Dedifferentiated amniotic fluid mesenchymal stem cell (primary cell): ENCODE data around the gene SSH3.

Source experiments
- DNase-seq: peaks from one replicate; pipeline ENCODE4 v3.0.0-alpha.2; 2016; ENCODE audit errors: extremely low spot score

The SSH3 gene

DNA sequence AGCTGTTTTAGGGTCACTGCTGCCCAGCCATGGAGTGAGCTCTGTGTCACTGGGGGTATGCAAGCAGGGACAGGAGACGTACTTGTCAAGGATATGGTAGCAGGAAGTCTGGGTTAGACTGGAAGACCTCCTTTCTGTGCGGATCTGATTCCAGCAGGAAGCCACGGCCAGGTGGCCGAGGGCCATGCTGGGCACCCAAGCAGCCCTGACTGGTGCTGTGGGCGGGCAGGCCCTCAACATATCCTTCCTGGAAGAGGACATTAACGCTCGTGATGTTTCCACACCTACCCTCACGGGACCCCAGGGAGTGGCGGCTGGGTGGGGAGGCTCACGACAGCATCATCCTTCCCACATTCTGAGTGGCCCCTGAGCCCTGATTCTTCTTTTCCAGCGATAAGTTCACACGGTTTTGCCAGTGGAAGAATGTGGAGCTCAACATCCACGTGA lies 23.0 kb upstream of the SSH3 start:
- no peak for DNase-seq

DNA sequence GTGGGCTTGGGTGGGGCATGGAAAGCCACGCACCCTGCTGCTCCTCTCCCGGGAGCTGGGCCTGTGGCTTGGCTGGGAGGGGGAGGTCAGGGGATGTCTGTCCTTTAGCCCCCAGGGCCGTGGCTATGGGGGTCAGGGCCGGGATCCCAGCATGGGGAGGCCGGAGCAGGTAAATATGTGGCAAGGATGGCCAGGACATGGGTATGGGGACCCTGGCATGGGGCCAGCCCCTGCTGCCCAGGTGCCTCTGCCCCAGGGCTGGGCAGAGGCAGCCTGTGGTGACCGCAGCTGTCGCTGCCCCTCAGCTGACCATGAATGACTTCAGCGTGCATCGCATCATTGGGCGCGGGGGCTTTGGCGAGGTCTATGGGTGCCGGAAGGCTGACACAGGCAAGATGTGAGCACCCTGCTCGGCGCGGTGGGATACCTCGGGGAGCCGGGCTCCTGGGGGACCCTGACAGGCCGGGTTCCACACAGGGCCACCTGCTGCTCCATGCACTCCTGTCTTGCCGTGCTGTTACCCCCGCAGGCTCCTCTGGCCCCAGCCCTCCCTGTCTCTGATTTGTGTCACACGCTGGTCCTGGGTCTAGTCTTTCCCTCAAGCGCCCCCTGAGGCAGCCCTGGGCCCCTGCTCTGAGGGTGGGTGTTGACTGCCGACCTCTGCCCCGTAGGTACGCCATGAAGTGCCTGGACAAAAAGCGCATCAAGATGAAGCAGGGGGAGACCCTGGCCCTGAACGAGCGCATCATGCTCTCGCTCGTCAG lies 22.4 kb upstream of the SSH3 start:
- no peak for DNase-seq

DNA sequence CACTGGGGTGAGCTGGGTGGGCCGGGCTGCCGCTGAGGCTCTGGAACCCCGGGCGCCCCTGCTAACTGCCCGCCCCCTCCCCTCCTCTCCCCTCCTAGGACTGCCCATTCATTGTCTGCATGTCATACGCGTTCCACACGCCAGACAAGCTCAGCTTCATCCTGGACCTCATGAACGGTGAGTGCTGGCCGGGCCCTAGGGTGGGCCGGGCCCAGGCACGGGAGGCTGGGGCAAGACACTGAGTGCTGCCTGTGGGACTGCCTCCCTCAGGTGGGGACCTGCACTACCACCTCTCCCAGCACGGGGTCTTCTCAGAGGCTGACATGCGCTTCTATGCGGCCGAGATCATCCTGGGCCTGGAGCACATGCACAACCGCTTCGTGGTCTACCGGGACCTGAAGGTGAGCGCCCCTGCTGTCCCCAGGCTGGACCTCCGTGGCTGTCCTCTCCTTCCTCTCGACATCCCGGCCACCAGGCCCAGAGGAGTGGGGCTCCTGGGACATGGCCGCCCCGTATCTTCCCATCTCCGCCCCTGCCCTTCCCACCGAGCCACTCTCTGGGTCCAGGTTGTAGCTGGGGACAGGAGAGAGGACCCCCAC lies 21.7 kb upstream of the SSH3 start:
- DNase-seq, result no peak

DNA sequence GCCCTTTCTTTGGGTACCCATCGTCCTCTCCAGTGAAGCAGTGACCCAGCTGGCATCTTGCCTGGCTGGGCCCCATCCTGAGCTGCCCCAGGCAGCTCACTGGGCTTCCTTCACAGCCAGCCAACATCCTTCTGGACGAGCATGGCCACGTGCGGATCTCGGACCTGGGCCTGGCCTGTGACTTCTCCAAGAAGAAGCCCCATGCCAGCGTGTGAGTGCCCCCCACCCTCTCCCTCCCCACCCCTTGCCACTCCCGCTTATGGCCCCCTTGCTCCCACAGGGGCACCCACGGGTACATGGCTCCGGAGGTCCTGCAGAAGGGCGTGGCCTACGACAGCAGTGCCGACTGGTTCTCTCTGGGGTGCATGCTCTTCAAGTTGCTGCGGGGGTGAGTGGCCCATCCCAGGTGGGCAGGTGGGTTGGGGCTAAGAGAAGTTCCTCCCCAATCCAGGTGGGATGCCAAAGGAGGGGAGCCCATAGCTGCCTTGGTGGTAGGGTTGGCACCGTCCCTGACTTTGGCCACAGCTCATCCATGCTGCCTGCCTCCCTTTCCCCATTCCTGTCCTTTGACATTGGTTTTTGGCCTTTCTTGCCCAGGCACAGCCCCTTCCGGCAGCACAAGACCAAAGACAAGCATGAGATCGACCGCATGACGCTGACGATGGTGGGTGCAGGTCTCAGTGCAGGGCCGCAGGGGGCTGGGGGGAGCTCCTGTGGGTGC lies 21.0 kb upstream of the SSH3 start:
- DNase-seq, result no peak

DNA sequence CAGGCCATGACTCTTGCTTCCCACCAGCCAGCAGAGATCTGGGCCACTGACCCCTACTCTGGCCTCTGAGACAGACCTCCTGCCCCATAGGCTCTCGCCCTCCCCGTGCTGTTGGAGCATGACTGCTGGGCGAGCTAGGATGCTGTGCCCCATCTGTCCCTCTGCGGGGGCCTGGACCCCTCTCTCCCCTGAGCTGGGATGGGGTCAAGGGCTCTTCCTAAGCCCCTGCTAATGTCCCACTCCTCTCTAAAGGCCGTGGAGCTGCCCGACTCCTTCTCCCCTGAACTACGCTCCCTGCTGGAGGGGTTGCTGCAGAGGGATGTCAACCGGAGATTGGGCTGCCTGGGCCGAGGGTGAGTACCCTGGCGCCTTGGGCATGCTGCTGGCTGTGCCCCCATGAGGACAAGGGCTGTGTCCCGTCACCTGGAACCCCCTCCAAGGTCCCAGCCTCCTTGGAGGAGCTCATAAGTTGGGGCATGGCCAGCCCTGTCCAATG lies 20.4 kb upstream of the SSH3 start:
- DNase-seq, result no peak

DNA sequence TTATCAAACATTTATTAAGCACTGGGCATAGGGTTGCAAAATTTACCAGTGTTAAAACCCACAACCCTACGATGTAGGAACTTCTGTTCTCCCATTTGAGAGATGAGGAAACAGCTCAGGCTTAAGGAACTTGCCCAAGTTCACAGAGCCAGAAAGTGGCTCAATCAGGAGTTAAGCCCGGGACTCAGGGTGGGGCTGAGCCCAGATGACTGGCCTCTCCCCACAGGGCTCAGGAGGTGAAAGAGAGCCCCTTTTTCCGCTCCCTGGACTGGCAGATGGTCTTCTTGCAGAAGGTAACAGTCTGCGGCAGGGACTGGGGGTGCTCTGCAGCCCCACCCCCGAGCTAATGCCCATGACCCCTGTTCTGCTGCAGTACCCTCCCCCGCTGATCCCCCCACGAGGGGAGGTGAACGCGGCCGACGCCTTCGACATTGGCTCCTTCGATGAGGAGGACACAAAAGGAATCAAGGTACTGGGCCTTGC lies 19.8 kb upstream of the SSH3 start:
- DNase-seq, result no peak

DNA sequence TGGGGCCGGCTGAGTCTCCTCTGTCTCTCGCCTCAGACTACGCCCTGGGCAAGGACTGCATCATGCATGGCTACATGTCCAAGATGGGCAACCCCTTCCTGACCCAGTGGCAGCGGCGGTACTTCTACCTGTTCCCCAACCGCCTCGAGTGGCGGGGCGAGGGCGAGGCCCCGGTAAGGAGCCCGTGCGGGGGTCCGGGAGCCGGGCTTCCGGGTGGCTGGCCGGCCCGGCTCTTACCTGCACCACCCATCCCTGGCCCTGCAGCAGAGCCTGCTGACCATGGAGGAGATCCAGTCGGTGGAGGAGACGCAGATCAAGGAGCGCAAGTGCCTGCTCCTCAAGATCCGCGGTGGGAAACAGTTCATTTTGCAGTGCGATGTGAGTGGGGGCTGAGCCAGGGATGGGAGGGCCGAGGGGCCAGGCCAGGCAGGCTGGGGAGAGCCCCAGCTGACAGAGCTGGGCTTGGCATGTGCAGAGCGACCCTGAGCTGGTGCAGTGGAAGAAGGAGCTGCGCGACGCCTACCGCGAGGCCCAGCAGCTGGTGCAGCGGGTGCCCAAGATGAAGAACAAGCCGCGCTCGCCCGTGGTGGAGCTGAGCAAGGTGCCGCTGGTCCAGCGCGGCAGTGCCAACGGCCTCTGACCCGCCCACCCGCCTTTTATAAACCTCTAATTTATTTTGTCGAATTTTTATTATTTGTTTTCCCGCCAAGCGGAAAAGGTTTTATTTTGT lies 18.4 kb upstream of the SSH3 start:
- no peak for DNase-seq

DNA sequence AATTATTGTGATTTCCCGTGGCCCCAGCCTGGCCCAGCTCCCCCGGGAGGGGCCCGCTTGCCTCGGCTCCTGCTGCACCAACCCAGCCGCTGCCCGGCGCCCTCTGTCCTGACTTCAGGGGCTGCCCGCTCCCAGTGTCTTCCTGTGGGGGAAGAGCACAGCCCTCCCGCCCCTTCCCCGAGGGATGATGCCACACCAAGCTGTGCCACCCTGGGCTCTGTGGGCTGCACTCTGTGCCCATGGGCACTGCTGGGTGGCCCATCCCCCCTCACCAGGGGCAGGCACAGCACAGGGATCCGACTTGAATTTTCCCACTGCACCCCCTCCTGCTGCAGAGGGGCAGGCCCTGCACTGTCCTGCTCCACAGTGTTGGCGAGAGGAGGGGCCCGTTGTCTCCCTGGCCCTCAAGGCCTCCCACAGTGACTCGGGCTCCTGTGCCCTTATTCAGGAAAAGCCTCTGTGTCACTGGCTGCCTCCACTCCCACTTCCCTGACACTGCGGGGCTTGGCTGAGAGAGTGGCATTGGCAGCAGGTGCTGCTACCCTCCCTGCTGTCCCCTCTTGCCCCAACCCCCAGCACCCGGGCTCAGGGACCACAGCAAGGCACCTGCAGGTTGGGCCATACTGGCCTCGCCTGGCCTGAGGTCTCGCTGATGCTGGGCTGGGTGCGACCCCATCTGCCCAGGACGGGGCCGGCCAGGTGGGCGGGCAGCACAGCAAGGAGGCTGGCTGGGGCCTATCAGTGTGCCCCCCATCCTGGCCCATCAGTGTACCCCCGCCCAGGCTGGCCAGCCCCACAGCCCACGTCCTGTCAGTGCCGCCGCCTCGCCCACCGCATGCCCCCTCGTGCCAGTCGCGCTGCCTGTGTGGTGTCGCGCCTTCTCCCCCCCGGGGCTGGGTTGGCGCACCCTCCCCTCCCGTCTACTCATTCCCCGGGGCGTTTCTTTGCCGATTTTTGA lies 17.5 kb upstream of the SSH3 start:
- no peak for DNase-seq

DNA sequence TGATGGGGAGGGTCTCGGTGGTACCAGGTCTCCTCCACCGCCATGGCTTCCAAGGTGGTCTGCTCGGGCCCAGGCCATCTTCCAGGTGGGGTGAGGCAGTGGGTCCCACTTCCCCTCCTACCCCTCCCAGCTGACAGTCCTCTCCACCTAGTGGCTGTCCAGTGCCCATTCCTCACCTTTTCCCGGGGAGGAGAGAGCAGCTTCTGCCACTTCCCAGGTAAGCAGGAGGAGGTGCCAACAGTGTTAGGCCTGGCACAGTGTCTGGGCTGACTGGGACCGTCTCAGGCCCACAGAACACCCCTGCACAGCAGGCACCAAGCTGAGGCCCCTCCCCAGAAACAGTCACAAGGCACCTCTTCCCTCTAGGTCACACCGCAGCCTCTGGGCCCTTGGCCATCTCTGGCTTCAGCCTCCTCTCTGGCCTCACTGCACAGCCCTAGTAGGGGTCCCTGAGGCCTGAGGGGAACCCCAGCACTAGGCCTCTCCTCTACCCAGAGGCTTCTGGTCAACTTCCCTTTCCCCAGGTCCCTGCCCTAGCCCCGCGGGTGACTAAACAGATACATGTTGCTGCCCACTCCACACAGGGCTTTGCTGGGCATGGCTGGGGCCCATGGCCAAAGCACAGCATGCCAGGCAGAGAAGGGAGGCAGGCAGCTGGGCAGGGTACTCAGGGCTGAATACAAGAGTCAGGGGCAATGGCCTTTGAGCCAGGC lies 16.6 kb upstream of the SSH3 start:
- DNase-seq, result no peak

DNA sequence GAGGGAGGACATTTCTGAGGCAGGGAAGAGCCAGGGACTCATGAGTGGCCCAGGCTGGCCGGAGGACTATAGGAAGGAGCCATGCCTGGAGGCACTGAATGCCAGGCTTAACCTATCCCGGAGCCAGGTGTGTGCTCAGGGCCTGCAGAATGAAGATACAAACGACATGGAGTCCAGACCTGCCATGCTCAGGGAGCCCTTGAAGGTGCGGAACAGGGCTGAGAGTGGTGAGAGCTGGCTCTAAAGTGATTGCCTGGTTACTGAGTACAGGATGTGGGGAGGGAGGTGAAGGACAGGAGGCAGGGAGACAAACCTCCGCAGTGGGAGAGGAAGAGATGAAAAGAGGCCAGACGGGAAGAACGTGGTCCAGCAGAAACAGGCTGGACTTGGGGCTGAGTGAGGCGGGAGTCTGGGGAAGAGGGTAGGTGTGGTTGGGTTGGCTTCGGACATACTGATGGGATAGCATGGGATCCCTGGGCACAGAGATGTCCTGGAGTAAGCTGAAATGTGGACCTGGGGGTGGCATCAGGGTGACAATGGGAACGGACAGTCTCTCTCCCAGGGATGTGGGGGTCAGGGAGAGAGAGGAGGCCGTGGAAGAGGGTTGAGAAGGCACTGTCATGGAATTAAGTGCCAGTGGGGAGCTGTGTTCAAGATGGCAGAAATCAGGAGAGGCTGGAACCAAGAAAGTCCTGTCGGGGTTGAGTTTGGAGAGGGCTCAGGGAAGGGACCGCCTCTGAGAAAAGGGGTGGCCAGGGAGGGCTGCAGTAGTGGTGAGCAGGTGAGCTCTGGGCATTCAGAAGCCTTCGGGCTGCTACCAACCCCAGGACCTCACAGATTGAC lies 15.8 kb upstream of the SSH3 start:
- DNase-seq, result no peak

DNA sequence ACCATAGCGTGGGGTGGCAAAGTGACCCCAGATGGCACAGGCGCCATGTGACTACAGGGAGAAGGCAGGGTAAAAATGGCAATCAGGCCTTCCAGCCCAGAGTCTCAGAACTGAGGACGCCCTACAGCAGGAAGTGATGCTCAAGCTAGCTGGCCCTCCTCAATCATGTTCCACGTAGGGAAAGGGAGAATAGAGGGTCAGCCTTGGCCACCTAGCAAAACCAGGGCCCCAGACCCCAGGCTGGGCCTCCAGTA lies 15.2 kb upstream of the SSH3 start:
- DNase-seq, result no peak

DNA sequence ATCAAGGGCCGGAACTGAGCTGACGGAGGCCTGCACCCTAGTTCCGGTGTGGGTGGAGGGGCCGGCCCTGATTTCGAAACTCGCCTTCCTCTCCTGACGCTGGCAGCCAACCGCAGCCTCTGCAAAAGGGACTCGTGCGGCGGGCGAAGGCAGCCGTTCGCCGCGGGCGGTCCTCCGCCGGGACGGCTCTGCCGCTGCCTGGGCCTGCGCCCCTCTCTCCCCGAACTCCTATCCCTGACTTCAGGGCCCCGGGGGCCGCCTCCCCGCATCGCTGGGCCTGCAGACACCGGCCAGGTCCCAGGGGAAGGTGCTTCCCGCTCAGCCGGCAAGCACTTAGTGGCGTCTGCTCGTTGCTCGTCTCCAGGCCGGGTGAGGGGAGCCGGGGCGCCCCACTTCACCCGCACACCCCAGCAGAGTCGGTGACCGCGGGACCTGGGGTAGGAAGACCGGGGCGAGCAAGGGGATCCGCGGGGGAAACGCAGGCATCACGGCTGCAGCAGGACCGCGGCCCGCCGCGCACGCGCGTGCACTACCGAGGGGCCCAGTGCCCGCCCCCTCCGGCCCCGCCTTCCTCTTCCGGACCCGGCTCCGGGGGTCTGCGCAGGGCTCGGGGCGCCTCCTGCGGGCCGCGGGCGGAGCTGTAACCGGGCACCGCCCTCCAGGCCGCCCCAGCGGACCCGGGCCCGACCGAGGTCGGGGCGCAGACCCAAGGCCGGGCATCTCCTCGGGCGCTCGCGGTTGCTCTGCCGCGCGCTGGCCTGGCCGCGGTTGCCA lies 14.7 kb upstream of the SSH3 start:
- DNase-seq, result peak; percentile 81

DNA sequence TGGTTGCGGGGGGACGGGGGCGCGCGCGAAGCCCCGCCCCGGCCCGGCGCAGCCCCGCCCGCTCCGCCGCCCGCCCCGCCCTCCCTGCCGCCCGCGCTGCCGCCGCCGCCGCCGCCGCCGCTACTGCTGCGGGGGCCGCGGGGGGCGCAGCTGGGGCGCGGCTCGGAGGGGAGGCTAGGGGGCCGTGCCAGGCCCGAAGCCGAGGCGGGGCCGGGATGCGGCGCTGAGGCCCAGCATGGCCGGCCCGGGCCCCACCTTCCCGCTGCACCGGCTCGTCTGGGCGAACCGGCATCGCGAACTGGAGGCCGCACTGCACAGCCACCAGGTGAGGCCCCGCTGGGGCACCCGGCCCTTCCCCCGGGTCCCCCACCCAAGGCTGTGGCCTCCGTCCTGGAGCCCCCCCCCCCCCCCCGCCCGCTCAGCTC lies 14.1 kb upstream of the SSH3 start, which contains the start of gene ANKRD13D:
ANKRD13D (plus strand) TSS at position 78 of the 425 bp plus-strand sequence; CDS start at position 236, 158 bp downstream.
- DNase-seq, result no peak

DNA sequence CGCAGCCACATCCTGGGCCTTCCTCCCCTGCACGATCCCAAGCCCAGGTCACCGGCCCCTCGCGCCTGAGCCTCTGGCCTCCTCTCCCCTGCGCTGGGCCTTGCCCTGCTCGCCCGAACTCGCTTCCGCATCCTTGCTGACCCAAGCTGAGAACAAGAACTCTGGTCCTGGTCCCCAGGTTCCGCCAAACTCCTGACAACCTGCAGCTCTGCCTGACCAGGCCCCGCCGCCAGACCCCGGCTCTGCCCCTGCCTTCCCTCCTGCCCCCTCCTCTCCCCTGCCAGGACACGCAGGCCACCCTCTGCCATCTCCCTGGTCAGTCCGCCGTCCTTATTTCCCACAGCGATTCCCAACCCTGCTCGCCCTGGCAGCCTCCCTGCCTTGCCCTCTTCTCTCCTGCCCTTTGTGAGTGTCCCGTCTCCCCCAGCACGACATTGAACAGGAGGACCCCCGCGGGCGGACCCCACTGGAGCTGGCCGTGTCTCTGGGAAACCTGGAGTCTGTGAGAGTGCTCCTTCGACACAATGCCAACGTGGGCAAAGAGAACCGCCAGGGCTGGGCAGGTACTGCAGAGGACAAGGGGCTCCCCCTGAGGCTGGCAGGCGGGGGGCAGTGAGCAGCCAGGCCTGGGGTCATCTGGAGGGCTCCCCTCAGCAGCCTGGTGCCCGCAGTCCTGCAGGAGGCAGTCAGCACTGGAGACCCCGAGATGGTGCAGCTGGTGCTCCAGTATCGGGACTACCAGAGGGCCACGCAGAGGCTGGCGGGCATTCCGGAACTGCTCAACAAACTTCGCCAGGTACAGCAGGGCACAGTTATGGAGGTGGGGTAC lies 13.5 kb upstream of the SSH3 start:
- DNase-seq, result no peak

DNA sequence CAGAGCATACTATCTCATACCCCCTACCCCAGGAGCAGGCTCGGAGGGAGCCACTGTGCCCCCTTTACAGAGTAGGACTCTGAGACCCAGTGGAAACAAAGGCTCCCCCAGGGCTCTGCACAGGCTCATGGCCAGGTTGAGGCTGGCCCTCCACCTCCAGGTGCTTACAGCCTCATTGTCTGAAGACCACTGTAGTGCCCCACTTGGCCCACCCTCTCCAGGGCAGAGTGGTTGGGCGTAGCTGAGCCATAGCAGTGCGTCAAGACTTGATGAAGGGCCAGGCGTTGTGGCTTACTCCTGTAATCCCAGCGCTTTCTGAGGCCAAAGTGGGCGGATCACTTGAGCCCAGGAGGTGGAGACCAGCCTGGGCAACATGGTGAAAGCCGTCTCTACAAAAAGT lies 12.5 kb upstream of the SSH3 start:
- DNase-seq, result no peak

DNA sequence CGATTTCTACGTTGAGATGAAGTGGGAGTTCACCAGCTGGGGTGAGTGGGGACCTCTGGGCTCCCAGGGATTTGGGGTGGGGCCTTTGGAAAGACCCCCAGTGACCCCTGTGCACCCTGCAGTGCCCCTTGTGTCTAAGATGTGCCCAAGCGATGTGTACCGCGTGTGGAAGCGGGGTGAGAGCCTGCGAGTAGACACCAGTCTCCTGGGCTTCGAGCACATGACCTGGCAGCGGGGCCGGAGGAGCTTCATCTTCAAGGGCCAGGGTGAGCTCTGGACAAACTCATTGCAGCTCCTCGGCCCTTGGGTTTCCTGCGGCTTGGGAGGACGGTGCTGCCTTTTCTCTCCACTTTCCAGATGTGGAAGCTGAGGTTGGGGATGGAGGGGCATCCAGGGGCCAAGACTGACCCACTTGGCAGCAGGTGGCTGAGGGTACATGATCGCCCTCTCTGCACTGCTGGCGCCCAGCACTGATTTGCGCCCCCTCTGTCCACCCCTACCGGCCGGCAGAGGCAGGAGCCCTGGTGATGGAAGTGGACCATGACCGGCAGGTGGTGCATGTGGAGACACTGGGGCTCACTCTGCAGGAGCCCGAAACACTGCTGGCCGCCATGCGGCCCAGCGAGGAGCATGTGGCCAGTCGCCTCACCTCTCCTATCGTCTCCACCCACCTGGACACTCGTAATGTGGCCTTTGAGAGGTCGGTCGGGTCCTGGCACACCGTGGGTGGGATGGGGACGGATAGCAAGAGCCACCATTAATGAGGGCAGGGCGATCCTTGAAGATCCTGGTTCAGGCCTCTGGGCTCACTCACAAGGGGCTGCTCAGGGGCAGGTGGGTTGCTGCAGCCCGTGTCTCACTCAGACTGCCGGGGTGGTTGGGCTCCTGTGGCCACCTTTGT lies 11.6 kb upstream of the SSH3 start:
- DNase-seq, result no peak

DNA sequence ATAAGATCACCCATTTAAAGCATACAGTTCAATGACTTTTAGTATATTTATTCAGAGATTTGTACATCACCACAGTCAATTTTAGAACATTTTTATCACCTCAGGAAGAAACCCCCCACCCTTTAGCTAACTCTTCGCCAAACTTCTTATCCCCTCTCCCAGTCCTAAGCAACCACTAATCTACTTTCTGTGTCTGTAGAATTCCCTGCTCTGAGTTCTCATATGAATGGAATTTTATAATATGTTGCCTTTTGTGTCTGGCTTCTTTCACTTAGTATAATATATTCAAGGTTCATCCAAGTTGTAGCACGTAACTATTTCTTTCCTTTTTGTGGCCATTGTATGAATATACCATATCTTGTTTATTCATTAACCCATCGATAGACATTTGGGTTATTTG lies 10.7 kb upstream of the SSH3 start:
- DNase-seq, result no peak
